Amniotic epithelial cell (primary cell): ENCODE measurements around the gene AFF1.
A peak's percentile ranks its signal among the peaks of the same experiment; 100 is the strongest.

Experiments used
- DNase-seq: peaks from one replicate; pipeline ENCODE4 v3.0.0-alpha.2; 2010; ENCODE audit warnings: low read depth

The AFF1 gene

DNA sequence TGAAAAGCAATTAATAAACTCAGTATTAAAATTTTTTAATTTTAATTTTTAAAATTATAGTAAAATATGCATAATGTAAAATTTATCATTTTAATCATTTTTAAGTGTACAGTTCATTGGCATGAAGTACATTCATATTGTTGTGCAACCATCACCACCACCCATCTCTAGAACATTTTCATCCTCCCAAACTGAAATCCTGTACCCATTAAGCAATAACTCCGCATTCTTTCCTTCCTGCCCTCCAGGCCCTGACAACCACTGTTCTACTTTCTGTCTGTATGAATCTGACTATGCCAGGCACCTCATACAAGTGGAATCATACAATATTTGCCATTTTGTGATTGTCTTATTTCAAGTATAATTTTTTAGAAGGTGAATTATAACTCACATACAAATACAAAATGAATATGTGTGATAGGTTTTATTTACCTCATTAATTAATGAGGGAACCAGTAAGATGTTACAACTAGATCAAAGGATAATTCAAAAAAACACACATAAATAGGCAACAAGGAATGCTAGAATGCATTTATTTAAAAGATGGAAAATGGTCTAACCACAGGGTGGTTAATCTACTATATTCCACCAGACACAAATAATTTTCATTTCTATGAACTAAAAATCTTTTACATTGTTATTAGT, 13.1 kb upstream of the AFF1 start:
- DNase-seq = peak; percentile 70

DNA sequence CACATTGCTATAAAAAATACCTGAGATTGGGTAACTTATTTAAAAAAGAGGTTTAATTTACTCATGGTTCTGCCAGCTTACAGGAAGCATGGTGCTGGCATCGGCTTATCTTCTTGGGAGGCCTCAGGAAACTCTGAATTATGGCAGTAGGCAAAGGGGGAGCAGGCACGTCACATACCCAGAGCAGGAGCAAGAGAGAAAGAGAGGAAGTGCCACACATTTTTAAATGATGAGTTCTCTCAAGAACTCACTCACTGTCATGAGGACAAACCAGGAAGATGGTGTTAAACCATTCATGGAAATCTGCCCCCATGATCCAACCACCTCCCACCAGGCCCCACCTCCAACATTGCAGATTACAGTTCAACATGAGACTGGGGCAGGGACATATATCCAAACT, 10.0 kb upstream of the AFF1 start:
- peak; percentile 76 for DNase-seq

DNA sequence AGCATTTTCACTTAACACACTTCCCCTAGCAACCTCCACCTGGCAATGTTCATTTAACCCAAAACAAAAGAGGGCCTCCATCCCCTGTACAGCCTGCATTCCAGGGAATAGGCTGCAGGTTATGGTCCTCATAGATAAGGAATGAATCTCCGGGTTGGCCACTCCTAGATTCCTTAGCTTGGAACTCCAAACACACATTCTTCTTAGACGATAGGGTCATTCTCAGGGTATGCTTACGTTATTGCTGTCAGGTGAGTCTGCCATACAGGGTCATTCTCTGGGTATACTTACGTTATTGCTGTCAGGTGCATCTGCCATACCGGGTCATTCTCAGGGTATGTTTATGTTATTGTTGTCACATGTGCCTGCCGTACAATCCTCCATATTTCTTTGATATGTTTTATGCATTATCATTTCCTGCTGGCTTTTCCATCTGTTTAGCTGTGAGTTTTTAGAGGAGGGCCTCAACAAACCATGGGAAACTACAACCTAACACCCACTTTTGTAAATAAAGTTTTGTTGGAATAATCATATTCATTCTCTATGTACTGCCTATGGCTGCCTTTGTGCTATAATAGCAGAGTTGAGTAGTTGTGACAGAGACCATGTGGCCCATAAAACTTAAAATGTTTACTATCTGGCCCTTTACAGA, 8.2 kb upstream of the AFF1 start:
- DNase-seq = no peak

DNA sequence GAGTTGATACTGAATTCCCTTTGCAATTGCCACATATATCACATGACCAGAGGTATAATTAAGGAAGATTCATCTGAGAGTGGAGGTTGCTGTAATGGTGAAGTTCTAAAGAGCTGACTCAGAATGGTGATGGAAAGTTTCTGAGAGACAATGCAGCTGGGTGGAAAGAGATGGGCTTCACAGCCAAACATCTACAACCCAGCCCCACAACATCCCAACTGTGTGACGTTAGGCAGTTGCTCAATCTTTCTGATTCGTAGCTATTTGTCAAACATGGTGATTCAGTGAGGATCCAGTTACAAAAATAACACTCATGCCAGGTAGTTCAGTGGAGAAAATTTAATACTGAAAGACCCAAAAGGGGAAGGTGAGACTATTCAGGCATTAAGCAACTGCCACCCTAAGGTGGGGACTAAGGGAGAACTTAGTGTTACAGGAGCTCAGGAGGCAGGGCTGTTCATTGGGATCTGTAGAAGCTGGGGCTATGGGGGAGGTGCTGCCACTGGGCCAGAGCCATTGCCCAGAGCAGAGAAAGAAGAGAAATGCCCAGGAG, 6.9 kb upstream of the AFF1 start:
- DNase-seq = peak; percentile 98

DNA sequence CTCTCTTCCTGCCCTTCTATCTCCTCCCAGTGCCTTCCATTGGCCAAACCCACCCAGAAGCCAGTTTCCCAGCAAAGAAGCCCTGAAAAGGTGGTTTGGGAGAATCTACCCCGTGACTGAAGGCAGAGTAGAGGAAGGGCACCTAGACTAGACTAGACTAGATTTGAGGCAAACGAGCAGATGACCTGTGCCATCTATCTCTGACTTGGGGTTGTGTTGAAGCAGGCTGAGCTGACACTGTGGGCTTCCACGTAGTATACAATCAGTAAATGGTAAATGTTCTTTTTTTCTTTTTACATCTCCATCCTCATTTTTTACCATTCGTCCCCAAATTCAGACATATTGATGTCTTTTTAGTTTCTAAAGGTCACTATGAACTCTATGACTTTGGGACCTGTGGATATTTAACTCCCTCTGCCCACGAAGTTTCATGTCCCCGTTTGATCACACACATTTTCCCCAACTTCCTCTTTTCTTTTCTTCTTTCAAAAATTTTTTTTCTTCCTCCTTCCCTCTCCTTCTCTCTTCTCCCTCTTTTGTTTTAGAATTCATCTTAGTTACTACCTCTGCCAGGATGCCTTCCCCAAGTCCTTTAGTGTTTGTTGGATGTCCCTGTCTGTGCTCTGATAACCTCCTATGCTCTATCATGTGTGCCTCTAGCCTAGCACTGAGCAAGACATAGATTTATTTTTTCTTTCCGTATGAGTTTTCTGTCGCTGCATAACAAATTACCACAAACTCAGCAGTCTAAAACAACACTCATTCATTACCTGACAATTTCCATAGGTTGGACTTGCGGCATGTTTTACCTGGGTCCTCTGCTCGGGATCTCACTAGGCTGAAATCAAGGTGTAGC, 6.2 kb upstream of the AFF1 start:
- no peak for DNase-seq

DNA sequence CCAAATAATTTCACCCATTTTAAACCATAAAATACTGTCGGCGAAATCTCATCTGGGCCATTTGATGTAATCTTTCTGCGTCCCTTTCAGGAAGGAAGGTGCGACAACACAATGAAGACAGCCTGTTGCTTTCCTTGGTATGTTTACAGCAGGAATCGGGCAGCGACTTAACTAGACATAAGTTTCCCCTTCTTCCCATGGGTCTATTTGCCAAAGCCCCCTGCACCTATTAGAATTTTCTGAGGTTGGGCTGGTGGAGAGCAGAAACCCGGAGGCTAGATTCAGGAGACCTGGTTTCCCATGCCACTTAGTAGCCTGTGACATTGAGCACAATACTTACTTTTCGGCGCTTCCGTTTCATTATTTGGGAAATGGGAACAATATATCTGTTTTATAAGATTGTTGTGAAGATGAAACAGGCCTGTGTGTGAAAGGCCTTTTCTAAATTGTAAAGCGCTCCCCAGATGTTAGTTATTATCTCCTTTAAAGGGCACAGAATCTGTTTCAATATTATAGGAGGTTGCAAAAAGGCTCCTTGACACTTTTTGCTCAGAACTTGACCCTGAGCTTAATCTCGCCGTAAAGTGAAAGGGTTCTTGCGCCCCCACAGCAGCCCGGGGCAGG, 552 bp upstream of the AFF1 start:
- DNase-seq = no peak

DNA sequence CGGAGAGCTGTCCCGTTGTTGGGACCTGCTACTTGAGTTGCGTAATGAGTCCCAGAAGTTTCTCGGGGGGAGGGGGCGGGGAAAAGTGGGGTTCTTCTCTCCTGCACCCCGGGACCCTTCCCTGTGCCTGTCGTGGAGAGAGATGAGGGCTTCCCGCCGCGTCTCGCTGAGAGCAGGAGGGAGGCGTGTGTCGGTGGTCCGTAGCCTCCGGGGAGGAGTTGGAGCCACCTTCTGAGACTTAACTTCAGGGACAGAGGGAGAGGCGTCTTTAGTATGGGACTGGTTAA, 698 bp downstream of the AFF1 start:
- DNase-seq = no peak

DNA sequence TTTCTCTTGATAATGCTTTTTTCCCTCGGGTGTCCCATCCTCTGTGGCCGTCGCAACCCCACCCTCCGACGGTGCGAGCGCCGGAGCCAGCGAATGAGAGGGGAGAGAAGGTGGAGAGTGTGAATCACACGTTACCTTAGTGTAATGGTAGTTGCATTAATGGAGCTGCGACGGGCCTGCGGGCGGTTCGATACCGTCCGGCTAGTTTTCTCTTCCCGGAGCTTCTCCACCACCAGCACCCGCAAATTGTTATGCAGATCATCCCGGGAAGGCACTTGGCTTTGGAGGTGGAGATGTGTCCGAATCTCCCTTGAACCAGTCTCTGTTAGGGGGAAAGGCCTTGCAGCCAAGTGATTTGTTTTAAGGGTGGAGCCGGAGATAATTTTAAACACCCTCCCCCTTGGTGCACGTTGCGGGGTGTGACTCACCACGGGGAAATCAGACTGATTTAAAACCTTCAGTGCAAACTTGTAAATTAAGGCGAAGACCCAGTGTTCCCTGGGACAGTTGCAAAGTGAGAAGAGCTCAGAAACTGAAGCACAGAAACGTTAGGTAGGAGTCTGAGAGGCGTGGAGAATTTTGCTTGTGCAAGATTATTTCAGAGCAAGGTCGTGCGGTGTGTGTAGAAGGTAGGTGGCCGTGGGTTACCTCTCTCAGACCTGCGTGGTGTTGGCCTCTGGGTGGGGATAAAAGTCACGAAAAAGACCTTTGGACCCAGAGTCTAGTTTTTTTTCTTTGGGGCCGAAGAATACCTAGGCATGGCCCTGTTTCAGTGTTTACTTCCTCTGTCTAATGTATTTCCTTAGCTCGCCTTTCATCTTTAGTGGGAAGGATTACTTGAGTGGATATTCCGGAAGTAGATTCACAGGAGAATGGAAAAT, 1.3 kb downstream of the AFF1 start:
- peak; percentile 65 for DNase-seq

DNA sequence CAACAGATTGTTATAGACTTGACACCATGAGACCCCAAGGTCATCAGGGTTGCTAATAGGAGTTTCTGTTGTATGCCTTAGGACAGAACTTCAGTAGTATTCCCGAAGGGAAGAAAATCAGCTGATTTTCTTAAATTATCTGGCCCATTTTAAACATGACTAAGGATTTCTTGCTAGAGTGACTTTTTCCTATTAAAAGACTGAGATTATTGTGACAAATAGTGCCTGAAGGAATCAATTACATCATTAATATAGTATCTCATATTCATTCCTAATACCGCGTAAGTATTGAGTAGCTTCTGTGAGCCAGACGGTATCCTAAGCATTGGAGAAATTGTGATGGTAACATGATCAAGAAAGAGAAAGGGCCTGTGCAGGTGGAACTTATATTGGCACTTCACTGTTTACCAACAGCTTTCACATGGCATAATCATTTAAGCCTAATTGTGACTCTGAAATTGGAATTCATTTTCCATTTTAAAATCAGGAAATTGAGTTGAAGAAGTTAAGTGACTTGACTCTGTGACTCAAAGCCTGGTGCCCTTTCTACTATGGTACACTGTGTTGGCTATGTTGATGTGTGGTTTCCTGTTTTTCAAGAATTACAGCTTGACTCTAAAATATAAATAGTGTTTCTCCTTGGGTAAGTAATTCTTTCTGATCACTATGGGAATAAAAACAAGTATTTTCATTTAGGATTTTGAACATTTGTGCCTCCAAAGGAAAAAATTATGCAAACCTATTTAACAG, 4.1 kb downstream of the AFF1 start:
- DNase-seq = no peak

DNA sequence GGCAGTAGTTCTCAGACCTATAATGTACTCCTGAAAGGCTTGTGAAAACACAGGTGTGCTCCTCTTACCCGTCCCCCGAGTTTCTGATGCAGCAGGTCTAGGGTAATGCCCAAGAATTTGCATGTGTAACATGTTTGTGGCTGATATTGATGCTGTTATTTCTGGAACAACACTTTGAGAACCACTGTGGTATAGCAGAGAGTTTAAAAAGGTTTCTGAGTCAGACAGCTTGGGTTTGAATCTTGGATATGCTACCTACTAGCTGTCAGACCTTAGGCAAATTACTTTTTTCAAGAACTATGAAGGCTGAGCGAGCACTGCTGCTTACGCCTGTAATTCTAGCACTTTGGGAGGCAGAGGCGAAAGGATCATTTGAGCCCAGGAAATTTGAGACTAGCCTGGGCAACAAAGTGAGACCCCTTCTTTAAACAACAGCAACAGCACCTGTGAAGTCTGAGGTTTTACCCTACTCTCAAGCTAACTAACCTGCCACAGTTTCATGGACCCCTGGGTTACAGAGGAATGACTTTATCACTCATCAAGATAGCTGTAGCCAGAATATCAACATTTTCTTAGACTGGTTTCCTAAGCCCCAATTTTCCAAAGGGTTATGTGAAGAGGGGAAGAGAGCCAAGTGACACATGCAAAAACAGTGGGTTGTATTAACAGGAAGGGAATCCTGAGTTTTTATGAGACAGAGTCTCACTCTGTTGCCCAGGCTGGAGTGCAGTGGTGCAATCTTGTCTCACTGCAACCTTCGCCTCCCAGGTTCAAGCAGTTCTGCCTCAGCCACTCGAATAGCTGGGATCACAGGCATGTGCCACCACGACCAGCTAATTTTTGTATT, 5.1 kb downstream of the AFF1 start:
- no peak for DNase-seq

DNA sequence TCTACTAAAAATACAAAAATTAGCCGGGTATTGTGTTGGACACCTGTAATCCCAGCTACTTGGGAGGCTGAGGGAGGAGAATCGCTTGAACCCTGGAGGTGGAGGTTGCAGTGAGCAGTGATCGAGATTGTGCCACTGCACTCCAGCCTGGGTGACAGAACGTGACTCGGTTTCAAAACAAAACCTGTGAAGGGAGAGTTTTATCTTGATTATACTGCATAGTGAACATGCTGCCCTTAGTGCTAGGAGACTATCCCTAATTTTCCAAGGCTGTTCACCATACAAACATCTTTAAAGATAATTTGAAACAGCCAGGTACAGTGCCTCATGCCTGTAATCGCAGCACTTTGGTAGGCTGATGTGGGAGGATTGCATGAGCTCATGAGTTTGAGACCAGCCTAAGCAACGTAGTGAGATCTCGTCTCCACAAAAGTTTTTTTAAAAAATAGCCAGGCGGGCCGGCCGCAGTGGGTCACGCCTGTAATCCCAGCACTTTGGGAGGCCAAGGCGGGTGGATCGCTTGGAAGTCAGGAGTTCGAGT, 6.2 kb downstream of the AFF1 start:
- DNase-seq = no peak

DNA sequence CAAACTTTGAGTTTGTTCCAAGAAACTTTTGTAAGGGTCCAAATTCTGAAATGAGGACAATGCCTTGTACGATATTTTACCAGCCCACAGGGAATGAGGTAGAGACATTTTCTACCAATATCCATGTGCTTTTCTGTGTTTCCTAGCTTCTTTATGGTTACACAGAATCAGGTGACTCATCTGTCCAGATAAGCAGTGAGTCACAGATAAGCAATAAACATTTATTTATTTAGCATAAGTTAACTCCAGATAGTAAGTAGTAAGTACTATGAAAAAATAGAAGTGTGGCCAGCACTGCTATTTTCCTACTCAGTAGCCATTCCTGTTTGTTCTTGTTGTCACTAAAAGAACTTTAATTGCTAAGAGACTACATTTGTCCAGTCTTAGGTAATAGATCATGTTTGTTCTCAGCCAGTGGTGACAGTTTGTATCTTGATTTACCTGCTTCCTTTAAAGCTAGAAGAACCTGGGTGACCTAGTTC, 7.4 kb downstream of the AFF1 start:
- peak; percentile 84 for DNase-seq

DNA sequence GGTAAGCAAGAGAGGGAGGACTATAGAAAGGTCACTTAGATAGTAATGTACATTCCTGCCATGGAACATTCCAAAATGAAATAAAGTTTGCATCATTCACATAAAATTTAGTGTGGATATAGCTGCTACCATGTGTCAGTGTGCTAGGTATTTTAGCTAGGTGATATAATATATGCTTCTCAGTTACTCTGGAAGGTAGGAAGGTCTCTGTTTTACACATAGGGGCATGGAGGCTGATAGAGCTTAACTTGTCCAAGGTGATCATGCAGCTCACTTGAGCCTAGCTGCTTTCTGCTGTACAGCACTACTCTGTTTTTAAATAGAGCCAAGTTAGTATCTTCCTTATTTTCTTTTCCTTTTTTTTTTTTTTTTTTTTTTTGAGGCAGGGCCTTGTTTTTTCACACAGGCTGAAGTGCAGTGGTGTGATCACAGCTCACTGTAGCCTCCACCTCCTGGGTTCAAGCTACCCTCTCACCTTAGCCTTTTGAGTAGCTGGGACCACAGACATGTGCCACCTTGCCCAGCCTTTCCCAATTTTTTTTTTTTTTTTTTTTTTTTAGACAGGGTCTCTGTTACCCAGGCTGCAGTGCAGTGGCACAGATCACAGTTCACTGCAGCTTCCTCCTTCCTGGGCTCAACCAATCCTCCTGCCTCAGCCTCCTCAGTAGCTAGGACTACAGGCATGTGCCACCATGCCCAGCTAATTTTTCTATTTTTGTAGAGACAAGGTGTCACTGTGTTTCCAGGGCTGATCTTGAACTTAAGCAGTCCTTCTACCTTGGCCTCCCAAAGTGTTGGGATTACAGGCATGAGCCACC, 10.4 kb downstream of the AFF1 start:
- DNase-seq = no peak

DNA sequence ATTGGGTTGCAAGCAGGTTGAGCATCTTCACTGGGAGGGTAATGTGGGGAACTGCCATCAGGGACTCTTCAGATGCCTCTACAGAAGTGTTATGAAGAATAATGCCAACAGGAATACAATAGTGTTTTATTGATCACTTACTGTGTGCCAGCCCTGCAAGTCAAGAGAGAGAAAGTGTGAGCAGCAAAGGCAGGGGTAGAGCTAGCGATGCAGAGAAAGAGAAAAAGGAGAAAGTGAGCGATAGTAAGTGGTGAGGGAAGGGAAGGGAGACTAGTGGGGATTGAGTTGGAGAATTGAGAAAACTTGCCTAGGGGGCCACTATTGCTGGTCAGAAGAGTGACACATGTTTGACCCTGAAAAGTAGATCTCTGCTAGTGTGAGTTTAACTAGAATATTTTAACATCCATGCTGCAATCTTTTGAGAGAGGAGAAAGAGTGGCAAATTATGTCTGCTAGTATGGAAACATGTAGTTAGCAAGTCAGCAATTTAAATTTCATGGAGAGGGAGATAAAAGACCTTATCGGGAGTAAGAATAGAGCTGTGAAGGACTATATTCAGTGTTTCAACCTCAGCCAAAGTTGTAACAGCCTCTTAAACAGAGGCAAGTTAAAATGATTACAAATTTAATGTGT, 12.2 kb downstream of the AFF1 start:
- no peak for DNase-seq

DNA sequence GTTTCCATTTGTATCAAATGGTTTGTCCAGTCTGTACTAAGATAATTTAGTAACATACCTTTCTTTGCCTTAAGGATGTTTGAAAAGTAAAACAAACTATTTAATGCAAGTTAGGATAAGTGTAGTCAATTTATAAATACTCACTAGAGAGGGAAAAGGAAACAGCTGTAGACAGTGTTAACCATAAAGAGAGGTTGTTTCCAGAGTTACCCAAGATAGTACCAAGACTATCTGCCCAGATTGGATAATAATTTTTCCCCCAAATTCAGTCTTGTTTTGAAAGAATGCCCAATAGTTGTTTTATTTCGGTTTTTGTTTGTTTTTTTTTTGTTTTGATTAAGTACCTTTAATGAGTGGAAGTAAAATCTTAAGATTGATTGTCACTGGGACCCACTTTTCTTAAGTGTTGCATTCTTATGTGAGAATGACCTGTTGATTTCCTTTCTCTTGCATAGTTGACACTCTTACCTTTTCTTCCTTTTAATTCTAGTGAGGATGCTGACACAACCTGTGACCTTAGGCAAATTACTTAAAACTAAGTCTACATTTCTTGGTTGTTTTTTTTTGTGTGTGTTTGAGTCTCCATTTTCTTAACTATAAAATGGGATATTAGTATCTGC, 12.8 kb downstream of the AFF1 start:
- DNase-seq = no peak

DNA sequence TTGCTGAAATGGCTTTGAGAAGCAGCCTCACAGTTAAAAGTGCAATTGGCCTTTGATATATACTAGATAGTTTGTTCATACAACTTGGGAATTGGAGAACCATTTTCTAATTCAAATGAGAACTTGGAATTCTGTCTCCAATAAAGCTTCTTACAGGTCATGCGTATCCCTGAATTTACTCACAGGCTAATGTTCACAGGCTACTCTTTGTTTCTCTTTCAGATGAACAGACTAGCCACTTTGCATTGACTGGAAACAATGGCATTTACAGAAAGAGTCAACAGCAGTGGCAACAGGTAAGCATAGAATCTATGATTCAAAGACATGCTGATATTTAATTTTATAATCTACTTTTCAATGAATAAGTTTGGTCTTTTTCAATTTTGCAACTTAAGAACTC, 13.5 kb downstream of the AFF1 start:
- DNase-seq = no peak

DNA sequence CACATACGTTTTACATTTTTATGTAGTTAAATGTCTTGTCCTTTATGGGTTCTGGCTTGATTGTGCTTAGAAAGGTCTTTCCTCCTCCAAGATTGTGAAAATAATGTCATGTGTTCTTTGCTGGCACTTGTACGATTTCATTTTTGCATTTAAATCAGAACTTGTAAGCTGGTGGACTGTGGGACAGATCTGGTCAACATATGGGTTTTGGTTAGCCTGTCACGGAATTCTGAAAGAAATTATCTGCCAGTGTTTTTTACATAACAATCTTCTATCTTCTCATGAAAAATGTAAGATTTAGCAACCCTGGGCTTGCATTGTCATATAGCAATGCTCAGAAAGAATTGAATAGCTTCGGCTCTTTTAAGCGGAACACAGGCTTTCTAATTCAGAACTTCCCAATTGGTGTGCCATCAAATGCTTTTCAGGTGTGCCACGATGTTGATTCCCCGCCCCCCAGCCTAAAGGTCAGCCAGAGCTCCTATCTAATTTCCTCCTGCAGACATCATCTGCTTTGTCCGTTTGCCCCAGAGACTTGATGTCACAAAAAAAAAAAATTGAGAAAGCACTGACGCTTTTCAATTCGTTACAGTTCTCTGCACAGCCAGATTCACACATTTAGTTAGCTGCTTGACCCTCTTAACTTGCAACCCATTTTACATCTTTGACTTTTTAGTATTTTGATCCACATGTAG, 16.2 kb downstream of the AFF1 start:
- no peak for DNase-seq
